SU-DHL-6 (cell line): ENCODE data around the gene FUT8.

ENCODE experiments used
- EZH2phosphoT487 ChIP-seq: fragments of 200-600 bp; sonication (generic), shearing (Covaris generic); conservative IDR thresholded peaks from 2 replicates; pipeline ENCODE4 v1.6.1; 2018; ENCODE audit warnings: mild to moderate bottlenecking, antibody characterized with exemption, low read length, moderate library complexity, mixed read lengths
- TF ChIP-seq, protein P1 (sequence below): fragments of 200-600 bp; sonication (generic); IDR thresholded peaks from one replicate; pipeline ENCODE4 v1.5.1; 2017; ENCODE audit warnings: antibody characterized with exemption, mild to moderate bottlenecking, low read length, moderate library complexity; ENCODE audit not compliant: insufficient read depth, poor library complexity, severe bottlenecking

DNA sequence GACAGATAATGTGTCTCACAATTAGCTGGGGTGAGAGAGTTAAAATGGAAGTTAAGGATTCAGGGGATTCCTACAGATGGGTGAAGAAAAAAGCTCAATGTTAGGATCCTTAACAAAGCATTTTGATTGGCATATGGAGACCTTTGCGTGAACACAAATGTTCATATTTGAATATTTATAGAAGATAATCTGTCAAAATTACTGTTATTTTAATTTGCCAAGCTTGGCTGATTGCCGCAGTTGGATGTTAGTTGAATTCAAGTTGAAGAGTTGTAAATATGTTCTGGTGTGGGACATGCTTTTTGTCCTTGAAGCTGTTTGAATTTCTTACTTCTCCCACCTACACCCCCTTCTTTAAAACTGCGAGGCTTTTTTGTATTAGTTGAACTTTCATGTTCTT is 91.2 kb downstream of the FUT8 start:
- TF ChIP-seq, protein P1, sequence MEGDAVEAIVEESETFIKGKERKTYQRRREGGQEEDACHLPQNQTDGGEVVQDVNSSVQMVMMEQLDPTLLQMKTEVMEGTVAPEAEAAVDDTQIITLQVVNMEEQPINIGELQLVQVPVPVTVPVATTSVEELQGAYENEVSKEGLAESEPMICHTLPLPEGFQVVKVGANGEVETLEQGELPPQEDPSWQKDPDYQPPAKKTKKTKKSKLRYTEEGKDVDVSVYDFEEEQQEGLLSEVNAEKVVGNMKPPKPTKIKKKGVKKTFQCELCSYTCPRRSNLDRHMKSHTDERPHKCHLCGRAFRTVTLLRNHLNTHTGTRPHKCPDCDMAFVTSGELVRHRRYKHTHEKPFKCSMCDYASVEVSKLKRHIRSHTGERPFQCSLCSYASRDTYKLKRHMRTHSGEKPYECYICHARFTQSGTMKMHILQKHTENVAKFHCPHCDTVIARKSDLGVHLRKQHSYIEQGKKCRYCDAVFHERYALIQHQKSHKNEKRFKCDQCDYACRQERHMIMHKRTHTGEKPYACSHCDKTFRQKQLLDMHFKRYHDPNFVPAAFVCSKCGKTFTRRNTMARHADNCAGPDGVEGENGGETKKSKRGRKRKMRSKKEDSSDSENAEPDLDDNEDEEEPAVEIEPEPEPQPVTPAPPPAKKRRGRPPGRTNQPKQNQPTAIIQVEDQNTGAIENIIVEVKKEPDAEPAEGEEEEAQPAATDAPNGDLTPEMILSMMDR: no peak
- TF ChIP-seq EZH2phosphoT487: no peak
